Measurements from ENCODE around the gene PER2.

PER2 gene

GRCh38 chr2:238225121-238225520 lies 63.3 kb downstream of the PER2 start:
- Histone ChIP-seq H3K4me3 (ENCODE audit: low read depth, low read length) (no peak overlapping the region), H3K36me3 (ENCODE audit: insufficient read depth, low read length) (no peaks in the 10 kb centered on the region), H3K27ac (ENCODE audit: low read depth, low read length) (no peak overlapping the region), H3K4me1 (ENCODE audit: control insufficient read depth, insufficient read depth, low read length, unreplicated experiment) (no peaks in the 10 kb centered on the region), H2AFZ (ENCODE audit: low read length, unreplicated experiment) (no peak overlapping the region), H3K27me3 (ENCODE audit: insufficient read depth, low read length) (peaks cover 21% of the 10 kb centered on the region), H3K79me2 (ENCODE audit: control insufficient read depth, insufficient read depth, low read length, unreplicated experiment) (no peaks in the 10 kb centered on the region)

- Histone ChIP-seq H3K4me1 (ENCODE audit: control insufficient read depth, insufficient read depth, low read length, unreplicated experiment) (no peaks in the 10 kb centered on the region), H3K27me3 (ENCODE audit: insufficient read depth, low read length) (peaks cover 17% of the 10 kb centered on the region), H3K79me2 (ENCODE audit: control insufficient read depth, insufficient read depth, low read length, unreplicated experiment) (no peaks in the 10 kb centered on the region), H3K36me3 (ENCODE audit: insufficient read depth, low read length) (no peaks in the 10 kb centered on the region), H3K27ac (ENCODE audit: low read depth, low read length) (no peak overlapping the region), H3K4me3 (ENCODE audit: low read depth, low read length) (no peak overlapping the region), H2AFZ (ENCODE audit: low read length, unreplicated experiment) (no peak overlapping the region)
Observed at GRCh38 chr2:238224356-238225035, 63.9 kb downstream of the PER2 start.

- no peaks in the 10 kb centered on the region for H3K27me3 ChIP-seq (ENCODE audit: insufficient read depth, low read length)
Observed at GRCh38 chr2:238220892-238221521, 67.4 kb downstream of the PER2 start.

GRCh38 chr2:238220274-238220891 lies 68.0 kb downstream of the PER2 start:
- Histone ChIP-seq H3K27ac (ENCODE audit: low read depth, low read length) (no peak overlapping the region), H3K36me3 (ENCODE audit: insufficient read depth, low read length) (no peaks in the 10 kb centered on the region), H2AFZ (ENCODE audit: low read length, unreplicated experiment) (peak overlapping the region; percentile 25), H3K4me1 (ENCODE audit: control insufficient read depth, insufficient read depth, low read length, unreplicated experiment) (no peaks in the 10 kb centered on the region), H3K4me3 (ENCODE audit: low read depth, low read length) (no peak overlapping the region), H3K27me3 (ENCODE audit: insufficient read depth, low read length) (peaks cover 5% of the 10 kb centered on the region; the same call in 1 of the 2 replicates), H3K79me2 (ENCODE audit: control insufficient read depth, insufficient read depth, low read length, unreplicated experiment) (no peaks in the 10 kb centered on the region)

More at GRCh38 chr2:238220892-238221521, 67.4 kb downstream of the PER2 start:
- Histone ChIP-seq H3K79me2 (ENCODE audit: control insufficient read depth, insufficient read depth, low read length, unreplicated experiment) (no peaks in the 10 kb centered on the region), H3K4me1 (ENCODE audit: control insufficient read depth, insufficient read depth, low read length, unreplicated experiment) (no peaks in the 10 kb centered on the region), H3K36me3 (ENCODE audit: insufficient read depth, low read length) (no peaks in the 10 kb centered on the region), H3K27ac (ENCODE audit: low read depth, low read length) (no peak overlapping the region), H3K4me3 (ENCODE audit: low read depth, low read length) (peak overlapping the region; percentile 43; the same call in 1 of the 2 replicates), H2AFZ (ENCODE audit: low read length, unreplicated experiment) (peak overlapping the region; percentile 25)

GRCh38 chr2:238216651-238217184 lies 71.7 kb downstream of the PER2 start:
- Histone ChIP-seq H3K36me3 (ENCODE audit: insufficient read depth, low read length) (no peaks in the 10 kb centered on the region), H2AFZ (ENCODE audit: low read length, unreplicated experiment) (no peak overlapping the region), H3K4me3 (ENCODE audit: low read depth, low read length) (no peak overlapping the region), H3K27me3 (ENCODE audit: insufficient read depth, low read length) (peaks cover 25% of the 10 kb centered on the region; the same call in 1 of the 2 replicates), H3K27ac (ENCODE audit: low read depth, low read length) (no peak overlapping the region), H3K4me1 (ENCODE audit: control insufficient read depth, insufficient read depth, low read length, unreplicated experiment) (no peaks in the 10 kb centered on the region), H3K79me2 (ENCODE audit: control insufficient read depth, insufficient read depth, low read length, unreplicated experiment) (no peaks in the 10 kb centered on the region)

- Histone ChIP-seq H3K27me3 (ENCODE audit: insufficient read depth, low read length) (peaks cover 40% of the 10 kb centered on the region), H3K27ac (ENCODE audit: low read depth, low read length) (no peak overlapping the region), H3K36me3 (ENCODE audit: insufficient read depth, low read length) (no peaks in the 10 kb centered on the region)
Observed at GRCh38 chr2:238207006-238207405, 81.4 kb downstream of the PER2 start.

GRCh38 chr2:238203973-238204683 lies 84.3 kb downstream of the PER2 start:
- Histone ChIP-seq H3K79me2 (ENCODE audit: control insufficient read depth, insufficient read depth, low read length, unreplicated experiment) (peaks cover 42% of the 10 kb centered on the region), H3K4me1 (ENCODE audit: control insufficient read depth, insufficient read depth, low read length, unreplicated experiment) (peaks cover 22% of the 10 kb centered on the region), H3K36me3 (ENCODE audit: insufficient read depth, low read length) (no peaks in the 10 kb centered on the region), H3K27me3 (ENCODE audit: insufficient read depth, low read length) (peaks cover 20% of the 10 kb centered on the region), H3K27ac (ENCODE audit: low read depth, low read length) (peak overlapping the region; percentile 52), H2AFZ (ENCODE audit: low read length, unreplicated experiment) (peak overlapping the region; percentile 81), H3K4me3 (ENCODE audit: low read depth, low read length) (peak overlapping the region; percentile 91)

More at GRCh38 chr2:238207006-238207405, 81.4 kb downstream of the PER2 start:
- Histone ChIP-seq H3K4me1 (ENCODE audit: control insufficient read depth, insufficient read depth, low read length, unreplicated experiment) (peaks cover 5% of the 10 kb centered on the region), H3K79me2 (ENCODE audit: control insufficient read depth, insufficient read depth, low read length, unreplicated experiment) (peaks cover 14% of the 10 kb centered on the region), H3K4me3 (ENCODE audit: low read depth, low read length) (no peak overlapping the region), H2AFZ (ENCODE audit: low read length, unreplicated experiment) (no peak overlapping the region)

- Histone ChIP-seq H3K79me2 (ENCODE audit: control insufficient read depth, insufficient read depth, low read length, unreplicated experiment) (peaks cover 50% of the 10 kb centered on the region), H3K27ac (ENCODE audit: low read depth, low read length) (peak within 1 kb of the TSS; percentile 54), H3K27me3 (ENCODE audit: insufficient read depth, low read length) (peaks cover 12% of the 10 kb centered on the region), H3K36me3 (ENCODE audit: insufficient read depth, low read length) (no peaks in the 10 kb centered on the region), H3K4me3 (ENCODE audit: low read depth, low read length) (peak within 1 kb of the TSS; percentile 91), H3K4me1 (ENCODE audit: control insufficient read depth, insufficient read depth, low read length, unreplicated experiment) (peaks cover 22% of the 10 kb centered on the region), H2AFZ (ENCODE audit: low read length, unreplicated experiment) (peak within 1 kb of the TSS; percentile 92)
Observed at GRCh38 chr2:238203094-238203972, 85.1 kb downstream of the PER2 start, which contains the start of gene ILKAP. TSS of gene ILKAP (minus strand) at chr2:238203695. CDS start at chr2:238203553, 142 bp downstream.

- peak overlapping the region; percentile 54; the same call in 1 of the 2 replicates for H3K27ac ChIP-seq (ENCODE audit: low read depth, low read length)
- H3K36me3 ChIP-seq (ENCODE audit: insufficient read depth, low read length), result no peaks in the 10 kb centered on the region
- peak overlapping the region; percentile 91 for H3K4me3 ChIP-seq (ENCODE audit: low read depth, low read length)
- peaks cover 59% of the 10 kb centered on the region for H3K79me2 ChIP-seq (ENCODE audit: control insufficient read depth, insufficient read depth, low read length, unreplicated experiment)
- H2AFZ ChIP-seq (ENCODE audit: low read length, unreplicated experiment), result peak overlapping the region; percentile 92
- peaks cover 22% of the 10 kb centered on the region for H3K4me1 ChIP-seq (ENCODE audit: control insufficient read depth, insufficient read depth, low read length, unreplicated experiment)
- H3K27me3 ChIP-seq (ENCODE audit: insufficient read depth, low read length), result peaks cover 4% of the 10 kb centered on the region; the same call in 1 of the 2 replicates
Observed at GRCh38 chr2:238202326-238203093, 85.9 kb downstream of the PER2 start.

All from ACC112 (cell line).